ENCODE data around the gene GALNT2. TPM values are rescaled to one million over a fixed set of nuclear protein-coding genes. Genes with fewer than 3 reads are reported as not detected.

The GALNT2 gene
- polyA plus RNA-seq, 2 of the 4 experiments (the other 2 are of a cell fraction): 66.9 to 114 TPM

DNA sequence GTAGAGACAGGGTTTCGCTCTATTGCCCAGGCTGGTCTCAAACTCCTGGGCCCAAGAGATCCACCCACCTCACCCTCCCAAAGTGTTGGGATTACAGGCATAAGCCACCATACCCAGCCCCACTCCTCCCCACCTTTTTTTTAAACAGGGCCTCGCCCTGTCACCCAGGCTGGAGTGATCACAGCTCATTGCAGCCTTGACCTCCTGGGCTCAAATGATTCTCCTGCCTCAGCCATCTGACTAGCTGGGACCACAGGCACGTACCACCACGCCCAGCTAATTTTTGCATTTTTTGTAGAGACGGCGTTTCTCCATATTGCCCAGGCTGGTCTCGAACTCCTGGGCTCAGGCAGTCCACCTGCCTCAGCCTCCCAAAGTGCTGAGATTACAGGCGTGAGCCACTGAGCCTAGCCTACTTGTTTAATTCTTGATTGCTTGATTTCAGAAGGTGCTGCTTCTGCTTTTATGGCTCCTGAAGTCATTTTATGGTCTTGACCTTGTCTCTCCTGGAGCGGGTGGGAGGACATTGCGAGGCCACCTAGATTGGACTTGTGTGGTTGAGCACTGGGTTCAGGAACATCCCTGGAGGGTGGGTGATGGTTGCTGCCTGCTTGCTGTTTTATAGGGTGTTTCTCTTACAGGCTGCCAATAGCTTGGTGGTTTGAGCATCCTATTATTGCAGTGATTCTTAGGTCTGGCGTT is 81.9 kb downstream of the GALNT2 start (continued):
- TF ChIP-seq, protein P1, sequence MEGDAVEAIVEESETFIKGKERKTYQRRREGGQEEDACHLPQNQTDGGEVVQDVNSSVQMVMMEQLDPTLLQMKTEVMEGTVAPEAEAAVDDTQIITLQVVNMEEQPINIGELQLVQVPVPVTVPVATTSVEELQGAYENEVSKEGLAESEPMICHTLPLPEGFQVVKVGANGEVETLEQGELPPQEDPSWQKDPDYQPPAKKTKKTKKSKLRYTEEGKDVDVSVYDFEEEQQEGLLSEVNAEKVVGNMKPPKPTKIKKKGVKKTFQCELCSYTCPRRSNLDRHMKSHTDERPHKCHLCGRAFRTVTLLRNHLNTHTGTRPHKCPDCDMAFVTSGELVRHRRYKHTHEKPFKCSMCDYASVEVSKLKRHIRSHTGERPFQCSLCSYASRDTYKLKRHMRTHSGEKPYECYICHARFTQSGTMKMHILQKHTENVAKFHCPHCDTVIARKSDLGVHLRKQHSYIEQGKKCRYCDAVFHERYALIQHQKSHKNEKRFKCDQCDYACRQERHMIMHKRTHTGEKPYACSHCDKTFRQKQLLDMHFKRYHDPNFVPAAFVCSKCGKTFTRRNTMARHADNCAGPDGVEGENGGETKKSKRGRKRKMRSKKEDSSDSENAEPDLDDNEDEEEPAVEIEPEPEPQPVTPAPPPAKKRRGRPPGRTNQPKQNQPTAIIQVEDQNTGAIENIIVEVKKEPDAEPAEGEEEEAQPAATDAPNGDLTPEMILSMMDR (IDR thresholded peaks at IDR 0.05): no peak

DNA sequence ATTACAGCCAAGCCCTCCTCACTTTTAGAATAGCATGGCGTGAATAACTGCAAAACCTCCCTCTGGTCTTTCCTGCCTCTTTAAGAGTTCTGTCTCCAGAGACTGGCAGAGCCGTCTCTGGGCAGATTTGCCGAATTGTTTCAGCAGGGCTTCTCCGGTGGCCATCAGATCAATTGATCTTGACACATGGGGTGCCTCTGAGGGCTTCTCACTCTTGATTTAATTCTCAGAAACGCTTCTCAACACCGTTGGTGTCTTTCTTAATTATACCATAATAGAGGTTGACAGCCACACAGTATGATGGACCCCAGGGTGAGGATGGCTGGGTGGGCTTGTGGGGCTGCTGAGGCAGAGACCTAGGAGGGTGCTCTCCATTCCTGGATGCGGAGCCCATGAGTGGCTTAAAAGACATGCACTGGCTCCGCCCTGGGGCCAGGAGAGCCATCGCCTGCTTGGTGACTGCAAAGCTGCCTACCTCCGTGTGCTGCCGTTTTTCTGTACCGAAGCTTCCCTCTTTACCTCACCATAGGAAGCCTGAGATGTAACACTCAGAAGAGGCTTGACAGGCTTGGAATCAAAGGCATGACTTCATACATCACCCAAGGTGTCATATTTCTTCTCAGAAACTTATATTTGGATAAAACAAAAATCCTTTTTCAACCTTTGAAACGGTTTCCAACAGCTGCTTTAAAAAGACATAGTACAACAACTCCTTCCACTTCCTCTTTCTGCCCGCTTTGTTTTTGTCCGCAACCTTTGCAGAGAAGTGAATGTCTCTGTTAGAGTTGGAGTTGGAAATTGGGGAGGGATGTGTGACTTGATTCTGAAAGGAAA is 82.9 kb downstream of the GALNT2 start:
- CTCF ChIA-PET: interaction anchor here (1.0 kb wide), 1 partner anchor 28 kb away, joined by 3 read pairs; no protein-coding TSS in a partner anchor

DNA sequence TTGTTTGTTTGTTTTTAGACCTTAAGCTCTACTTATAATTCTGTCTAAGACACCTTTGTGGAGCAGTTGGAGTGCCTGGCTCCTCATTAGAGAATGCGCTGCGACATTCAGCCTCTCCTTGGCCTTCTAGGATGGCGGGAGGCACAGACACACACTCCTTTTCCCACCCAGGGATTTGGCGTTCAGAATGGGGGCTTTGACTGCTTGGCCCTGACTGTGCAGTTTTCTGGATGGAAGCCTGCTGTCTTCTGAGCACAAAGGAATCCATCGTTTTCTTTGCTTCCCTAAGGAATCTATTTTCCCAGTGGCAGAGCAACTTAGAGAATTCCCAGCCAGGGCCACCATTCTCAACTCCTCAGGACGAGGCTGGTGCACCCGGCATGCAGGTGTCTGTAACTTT is 83.6 kb downstream of the GALNT2 start:
- no peak overlapping the region for H3K27ac ChIP-seq
- H3K4me3 ChIP-seq: no peak overlapping the region
- POLR2A ChIA-PET: no interaction called here
- TF ChIP-seq MYC (IDR thresholded peaks at IDR 0.05; ENCODE audit: borderline replicate concordance, low read length): no peak
- TF ChIP-seq HOXA7 (CRISPR knock-in tag; IDR thresholded peaks at IDR 0.05): no peak
- no peak for TF ChIP-seq TP53 (CRISPR knock-in tag; IDR thresholded peaks at IDR 0.05)
- TF ChIP-seq HOXB5 (CRISPR knock-in tag; IDR thresholded peaks at IDR 0.05): no peak
- TF ChIP-seq SREBF2 (IDR thresholded peaks at IDR 0.05): no peak
- no peak for TF ChIP-seq KDM5A (IDR thresholded peaks at IDR 0.05)
- TF ChIP-seq RARB (CRISPR knock-in tag; IDR thresholded peaks at IDR 0.05): no peak
- no peak for TF ChIP-seq ZFP36 (IDR thresholded peaks at IDR 0.05; ENCODE audit: borderline replicate concordance, partially characterized antibody)
- TF ChIP-seq TFCP2L1 (CRISPR knock-in tag; IDR thresholded peaks at IDR 0.05): no peak
- no peak for TF ChIP-seq SMC3 (IDR thresholded peaks at IDR 0.05)
- no peak for TF ChIP-seq PHF8 (IDR thresholded peaks at IDR 0.05; ENCODE audit: borderline replicate concordance, low read depth)
- TF ChIP-seq CHD4 (IDR thresholded peaks at IDR 0.05; ENCODE audit: borderline replicate concordance): no peak
- TF ChIP-seq FOSB (CRISPR knock-in tag; IDR thresholded peaks at IDR 0.05): no peak
- TF ChIP-seq ESRRA (IDR thresholded peaks at IDR 0.05; ENCODE audit: borderline replicate concordance, low read length): no peak
- TF ChIP-seq, protein P2, sequence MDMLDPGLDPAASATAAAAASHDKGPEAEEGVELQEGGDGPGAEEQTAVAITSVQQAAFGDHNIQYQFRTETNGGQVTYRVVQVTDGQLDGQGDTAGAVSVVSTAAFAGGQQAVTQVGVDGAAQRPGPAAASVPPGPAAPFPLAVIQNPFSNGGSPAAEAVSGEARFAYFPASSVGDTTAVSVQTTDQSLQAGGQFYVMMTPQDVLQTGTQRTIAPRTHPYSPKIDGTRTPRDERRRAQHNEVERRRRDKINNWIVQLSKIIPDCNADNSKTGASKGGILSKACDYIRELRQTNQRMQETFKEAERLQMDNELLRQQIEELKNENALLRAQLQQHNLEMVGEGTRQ (IDR thresholded peaks at IDR 0.05): no peak
- no peak for TF ChIP-seq POLR2AphosphoS2 (conservative IDR thresholded peaks at IDR 0.05; ENCODE audit: low read length)
- no peak for TF ChIP-seq HDAC2 (IDR thresholded peaks at IDR 0.05)
- TF ChIP-seq, protein P3, sequence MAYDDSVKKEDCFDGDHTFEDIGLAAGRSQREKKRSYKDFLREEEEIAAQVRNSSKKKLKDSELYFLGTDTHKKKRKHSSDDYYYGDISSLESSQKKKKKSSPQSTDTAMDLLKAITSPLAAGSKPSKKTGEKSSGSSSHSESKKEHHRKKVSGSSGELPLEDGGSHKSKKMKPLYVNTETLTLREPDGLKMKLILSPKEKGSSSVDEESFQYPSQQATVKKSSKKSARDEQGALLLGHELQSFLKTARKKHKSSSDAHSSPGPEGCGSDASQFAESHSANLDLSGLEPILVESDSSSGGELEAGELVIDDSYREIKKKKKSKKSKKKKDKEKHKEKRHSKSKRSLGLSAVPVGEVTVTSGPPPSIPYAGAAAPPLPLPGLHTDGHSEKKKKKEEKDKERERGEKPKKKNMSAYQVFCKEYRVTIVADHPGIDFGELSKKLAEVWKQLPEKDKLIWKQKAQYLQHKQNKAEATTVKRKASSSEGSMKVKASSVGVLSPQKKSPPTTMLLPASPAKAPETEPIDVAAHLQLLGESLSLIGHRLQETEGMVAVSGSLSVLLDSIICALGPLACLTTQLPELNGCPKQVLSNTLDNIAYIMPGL (CRISPR knock-in tag; IDR thresholded peaks at IDR 0.05; ENCODE audit: borderline replicate concordance): no peak
- no peak for TF ChIP-seq NPAS2 (CRISPR knock-in tag; IDR thresholded peaks at IDR 0.05; ENCODE audit: borderline replicate concordance)
- FAIRE-seq (no peak), DNase-seq (ENCODE audit: low read depth in 1 of 2, low spot score in 1 of 2) (no peak), ATAC-seq (no peak)
- H3K4me2 ChIP-seq: no peak overlapping the region
- H3K9me3 ChIP-seq: no peaks in the 10 kb centered on the region
- no peaks in the 10 kb centered on the region; the same call in 2 of the 3 replicates for H3K4me1 ChIP-seq
- CTCF ChIA-PET: interaction anchor here (1.0 kb wide), 1 partner anchor 28 kb away, joined by 3 read pairs; no protein-coding TSS in a partner anchor
- WGBS (ENCODE audit: missing lambda C conversion rate): 89% methylated on average over 7 of the region's 7 CpGs

More for the DNA sequence above, 82.9 kb downstream of the GALNT2 start:
- POLR2A ChIA-PET: no interaction called here
- TF ChIP-seq PHF8 (IDR thresholded peaks at IDR 0.05; ENCODE audit: borderline replicate concordance, low read depth): no peak
- no peak for TF ChIP-seq CBX8 (IDR thresholded peaks at IDR 0.05)
- no peak for TF ChIP-seq FOSB (CRISPR knock-in tag; IDR thresholded peaks at IDR 0.05)
- TF ChIP-seq, protein P4, sequence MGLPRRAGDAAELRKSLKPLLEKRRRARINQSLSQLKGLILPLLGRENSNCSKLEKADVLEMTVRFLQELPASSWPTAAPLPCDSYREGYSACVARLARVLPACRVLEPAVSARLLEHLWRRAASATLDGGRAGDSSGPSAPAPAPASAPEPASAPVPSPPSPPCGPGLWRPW (IDR thresholded peaks at IDR 0.05): no peak
- no peak for TF ChIP-seq RCOR1 (IDR thresholded peaks at IDR 0.05; ENCODE audit: low read depth, low read length)
- no peak for TF ChIP-seq FOSL2 (IDR thresholded peaks at IDR 0.05)
- no peak for TF ChIP-seq FOSL2 (CRISPR knock-in tag; IDR thresholded peaks at IDR 0.05)
- TF ChIP-seq JUN (IDR thresholded peaks at IDR 0.05): no peak
- no peak for TF ChIP-seq FOXS1 (CRISPR knock-in tag; IDR thresholded peaks at IDR 0.05)
- TF ChIP-seq ZSCAN20 (CRISPR knock-in tag; IDR thresholded peaks at IDR 0.05): no peak
- no peak for TF ChIP-seq JUNB (IDR thresholded peaks at IDR 0.05)
- TF ChIP-seq MYC (IDR thresholded peaks at IDR 0.05; ENCODE audit: borderline replicate concordance, low read length): no peak
- TF ChIP-seq MAZ (IDR thresholded peaks at IDR 0.05; ENCODE audit: borderline replicate concordance, low read depth, low read length): no peak
- WGBS (ENCODE audit: missing lambda C conversion rate): 92% methylated on average over 15 of the region's 15 CpGs
- DNase-seq (ENCODE audit: low read depth in 1 of 2, low spot score in 1 of 2): no peak
- no peak for FAIRE-seq
- no peaks in the 10 kb centered on the region for H3K9me3 ChIP-seq
- no peak overlapping the region for H3K4me3 ChIP-seq
- ATAC-seq: no peak
- no peak overlapping the region for H3K27ac ChIP-seq
- no peaks in the 10 kb centered on the region; the same call in 2 of the 3 replicates for H3K4me1 ChIP-seq
- no peak overlapping the region for H3K4me2 ChIP-seq

Measured in A549 (cell line).